ENCODE measurements around the gene ADCY9.
A peak's percentile ranks its signal among the peaks of the same experiment; 100 is the strongest.

The ADCY9 gene

GRCh38 chr16:4111748-4112696, 4.2 kb downstream of the ADCY9 start:
- no peak overlapping the region for H3K27ac Mint-ChIP-seq
- no peaks in the 10 kb centered on the region for H3K9me3 Mint-ChIP-seq
- peaks cover 47% of the 10 kb centered on the region for H3K4me1 Mint-ChIP-seq (ENCODE audit: low read depth)
- peaks cover 28% of the 10 kb centered on the region for H3K36me3 Mint-ChIP-seq (ENCODE audit: low read depth)
- peaks cover 5% of the 10 kb centered on the region for H3K27me3 Mint-ChIP-seq (ENCODE audit: low read depth)
- peak overlapping the region; percentile 51 for H3K4me3 Mint-ChIP-seq

DNA sequence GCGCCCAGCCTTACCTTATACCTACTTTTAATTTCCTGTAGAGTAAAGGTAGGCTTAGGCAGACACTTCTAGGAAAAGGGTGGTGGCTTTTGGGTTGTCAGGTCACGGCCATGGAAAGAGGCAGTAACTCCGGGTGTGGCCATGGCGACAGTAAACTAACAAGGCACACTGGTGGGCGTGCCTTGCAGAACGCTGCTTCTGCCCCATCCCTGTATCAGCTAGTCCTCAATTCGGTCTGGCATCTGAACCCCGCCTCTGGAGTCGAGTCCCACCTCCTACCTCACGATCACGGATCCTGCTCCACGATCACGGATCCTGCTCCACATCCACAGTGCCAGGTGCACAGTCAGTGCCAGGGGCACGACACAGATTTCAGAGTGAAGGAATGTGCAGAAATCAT, 5.6 kb downstream of the ADCY9 start:
- H3K27me3 Mint-ChIP-seq (ENCODE audit: low read depth): peaks cover 2% of the 10 kb centered on the region
- H3K27ac Mint-ChIP-seq: no peak overlapping the region
- H3K36me3 Mint-ChIP-seq (ENCODE audit: low read depth): peaks cover 31% of the 10 kb centered on the region
- H3K4me1 Mint-ChIP-seq (ENCODE audit: low read depth): peaks cover 45% of the 10 kb centered on the region
- H3K4me3 Mint-ChIP-seq: no peak overlapping the region
- H3K9me3 Mint-ChIP-seq: no peaks in the 10 kb centered on the region

GRCh38 chr16:4110065-4110464, 6.2 kb downstream of the ADCY9 start:
- H3K9me3 Mint-ChIP-seq: no peaks in the 10 kb centered on the region
- no peak overlapping the region for H3K4me3 Mint-ChIP-seq
- H3K27me3 Mint-ChIP-seq (ENCODE audit: low read depth): peaks cover 2% of the 10 kb centered on the region
- no peak overlapping the region for H3K27ac Mint-ChIP-seq
- H3K4me1 Mint-ChIP-seq (ENCODE audit: low read depth): peaks cover 45% of the 10 kb centered on the region
- H3K36me3 Mint-ChIP-seq (ENCODE audit: low read depth): peaks cover 31% of the 10 kb centered on the region

- H3K4me1 Mint-ChIP-seq (ENCODE audit: low read depth): peaks cover 40% of the 10 kb centered on the region
- no peaks in the 10 kb centered on the region for H3K9me3 Mint-ChIP-seq
- H3K27ac Mint-ChIP-seq: no peak overlapping the region
- peaks cover 27% of the 10 kb centered on the region for H3K36me3 Mint-ChIP-seq (ENCODE audit: low read depth)
- H3K27me3 Mint-ChIP-seq (ENCODE audit: low read depth): no peaks in the 10 kb centered on the region
- no peak overlapping the region for H3K4me3 Mint-ChIP-seq
Measured at GRCh38 chr16:4109250-4109736, 6.9 kb downstream of the ADCY9 start.

DNA sequence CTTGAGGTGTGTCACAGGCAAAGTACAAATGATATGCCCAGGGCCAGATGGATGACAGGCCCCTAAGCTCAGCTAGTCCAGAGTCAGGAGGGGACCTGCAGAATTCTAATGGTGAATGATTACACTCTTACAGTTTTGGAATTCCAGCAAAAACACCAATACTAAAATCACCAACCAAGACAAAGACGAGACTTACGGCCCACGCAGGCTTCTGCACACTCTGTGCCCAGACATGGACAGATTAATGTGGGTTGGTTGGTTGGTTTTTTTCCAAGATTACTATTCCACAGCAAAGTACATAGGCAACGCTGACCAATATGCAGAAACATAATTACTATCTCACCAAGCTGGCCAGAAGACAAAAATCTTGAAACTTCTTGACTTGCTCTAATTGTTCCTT, 9.7 kb downstream of the ADCY9 start:
- no peak overlapping the region for H3K27ac Mint-ChIP-seq
- peaks cover 21% of the 10 kb centered on the region for H3K36me3 Mint-ChIP-seq (ENCODE audit: low read depth)
- no peaks in the 10 kb centered on the region for H3K27me3 Mint-ChIP-seq (ENCODE audit: low read depth)
- no peak overlapping the region for H3K4me3 Mint-ChIP-seq
- no peaks in the 10 kb centered on the region for H3K9me3 Mint-ChIP-seq
- peaks cover 13% of the 10 kb centered on the region for H3K4me1 Mint-ChIP-seq (ENCODE audit: low read depth)

- no peak overlapping the region for H3K27ac Mint-ChIP-seq
- H3K36me3 Mint-ChIP-seq (ENCODE audit: low read depth): peaks cover 18% of the 10 kb centered on the region
- no peaks in the 10 kb centered on the region for H3K27me3 Mint-ChIP-seq (ENCODE audit: low read depth)
- H3K4me1 Mint-ChIP-seq (ENCODE audit: low read depth): peaks cover 8% of the 10 kb centered on the region
- H3K9me3 Mint-ChIP-seq: no peaks in the 10 kb centered on the region
- H3K4me3 Mint-ChIP-seq: no peak overlapping the region
Measured at GRCh38 chr16:4105848-4106247, 10.4 kb downstream of the ADCY9 start.

GRCh38 chr16:4103745-4104144, 12.5 kb downstream of the ADCY9 start:
- H3K9me3 Mint-ChIP-seq: no peaks in the 10 kb centered on the region
- H3K36me3 Mint-ChIP-seq (ENCODE audit: low read depth): peaks cover 11% of the 10 kb centered on the region
- H3K4me3 Mint-ChIP-seq: no peak overlapping the region
- H3K27ac Mint-ChIP-seq: no peak overlapping the region
- no peaks in the 10 kb centered on the region for H3K27me3 Mint-ChIP-seq (ENCODE audit: low read depth)
- no peaks in the 10 kb centered on the region for H3K4me1 Mint-ChIP-seq (ENCODE audit: low read depth)

DNA sequence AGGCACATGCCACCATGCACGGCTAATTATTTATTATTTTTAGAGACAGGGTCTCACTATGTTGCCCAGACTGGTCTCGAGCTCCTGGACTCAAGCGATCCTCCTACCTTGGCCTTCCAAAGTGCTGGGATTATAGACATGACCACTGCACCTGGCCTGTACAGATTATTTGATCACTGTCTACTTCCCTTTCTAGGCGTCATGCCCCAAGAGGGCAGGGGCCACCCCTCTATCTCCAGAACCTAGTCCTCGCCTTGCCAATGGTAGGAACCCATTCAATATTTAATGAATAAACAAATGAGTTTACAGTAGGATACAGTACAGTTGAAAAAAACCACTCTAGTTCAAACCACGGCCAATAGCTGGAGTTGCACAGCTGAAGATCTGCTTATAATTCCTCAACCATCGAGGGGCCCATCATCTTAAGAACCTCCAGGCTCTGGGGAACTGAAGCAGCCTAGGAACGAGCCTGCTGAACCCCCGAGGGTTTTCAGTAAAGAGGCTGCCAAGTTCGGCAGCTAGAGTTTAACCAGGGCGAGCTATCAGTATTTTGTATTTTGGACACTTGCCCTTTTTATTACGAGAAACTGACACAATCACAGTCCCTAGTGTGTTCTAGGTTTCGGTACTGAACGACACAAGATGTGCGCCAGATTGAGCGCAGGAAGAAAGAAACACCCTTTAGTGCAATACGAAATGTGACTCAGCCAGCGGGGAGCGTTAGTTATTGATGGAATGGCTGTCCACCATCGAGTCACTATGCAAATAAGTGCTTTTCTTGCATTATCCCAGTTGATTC, 14.6 kb downstream of the ADCY9 start:
- no peaks in the 10 kb centered on the region for H3K4me1 Mint-ChIP-seq (ENCODE audit: low read depth)
- H3K27ac Mint-ChIP-seq: no peak overlapping the region
- no peak overlapping the region for H3K4me3 Mint-ChIP-seq
- H3K27me3 Mint-ChIP-seq (ENCODE audit: low read depth): no peaks in the 10 kb centered on the region
- H3K9me3 Mint-ChIP-seq: no peaks in the 10 kb centered on the region
- peaks cover 8% of the 10 kb centered on the region for H3K36me3 Mint-ChIP-seq (ENCODE audit: low read depth)

DNA sequence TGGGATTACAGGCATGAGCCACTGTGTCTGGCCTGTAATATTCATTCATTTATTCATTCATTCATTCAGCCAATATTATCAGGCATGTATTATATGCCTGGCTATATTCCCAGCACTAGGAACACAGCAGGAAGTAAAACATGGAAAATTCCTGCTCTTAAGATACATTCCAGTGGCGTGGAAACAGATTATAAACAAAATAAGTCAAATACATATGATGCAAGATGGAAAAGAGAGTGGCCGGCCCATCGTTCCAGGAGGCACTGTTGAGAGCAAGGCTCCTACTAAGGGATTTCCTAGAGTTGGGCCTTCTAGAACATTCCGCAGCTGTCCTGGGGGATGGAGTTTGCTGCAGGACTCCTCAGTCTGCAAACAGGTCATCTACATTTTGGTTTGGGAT, 17.7 kb downstream of the ADCY9 start:
- Mint-ChIP-seq H3K9me3 (no peaks in the 10 kb centered on the region), H3K36me3 (ENCODE audit: low read depth) (peaks cover 2% of the 10 kb centered on the region), H3K4me3 (no peak overlapping the region), H3K27me3 (ENCODE audit: low read depth) (no peaks in the 10 kb centered on the region), H3K4me1 (ENCODE audit: low read depth) (no peaks in the 10 kb centered on the region), H3K27ac (no peak overlapping the region)

DNA sequence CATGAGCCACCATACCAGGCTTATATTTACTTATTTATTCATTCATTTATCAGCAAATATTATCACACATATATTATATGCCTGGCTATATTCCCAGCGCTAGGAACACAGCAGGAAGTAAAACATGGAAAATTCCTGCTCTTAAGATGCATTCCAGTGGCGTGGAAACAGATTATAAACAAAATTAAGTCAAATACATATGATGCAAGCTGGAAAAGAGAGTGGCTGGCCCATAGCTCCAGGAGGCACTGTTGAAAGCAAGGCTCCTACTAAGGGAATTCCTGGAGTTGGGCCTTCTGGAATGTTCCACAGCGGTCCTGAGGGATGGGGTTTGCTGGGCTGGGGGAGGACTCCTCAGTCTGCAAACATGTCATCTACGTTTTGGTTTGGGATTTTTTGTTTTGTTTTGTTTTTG, 18.4 kb downstream of the ADCY9 start:
- no peaks in the 10 kb centered on the region for H3K27me3 Mint-ChIP-seq (ENCODE audit: low read depth)
- H3K4me3 Mint-ChIP-seq: no peak overlapping the region
- H3K27ac Mint-ChIP-seq: no peak overlapping the region

GRCh38 chr16:4096509-4096908, 19.7 kb downstream of the ADCY9 start:
- no peak overlapping the region for H3K27ac Mint-ChIP-seq
- H3K27me3 Mint-ChIP-seq (ENCODE audit: low read depth): no peaks in the 10 kb centered on the region
- H3K36me3 Mint-ChIP-seq (ENCODE audit: low read depth): no peaks in the 10 kb centered on the region

More for the DNA sequence above, 18.4 kb downstream of the ADCY9 start:
- no peaks in the 10 kb centered on the region for H3K9me3 Mint-ChIP-seq
- no peaks in the 10 kb centered on the region for H3K36me3 Mint-ChIP-seq (ENCODE audit: low read depth)
- H3K4me1 Mint-ChIP-seq (ENCODE audit: low read depth): no peaks in the 10 kb centered on the region

GRCh38 chr16:4094127-4094773, 22.0 kb downstream of the ADCY9 start:
- H3K4me1 Mint-ChIP-seq (ENCODE audit: low read depth): peaks cover 4% of the 10 kb centered on the region
- H3K36me3 Mint-ChIP-seq (ENCODE audit: low read depth): no peaks in the 10 kb centered on the region
- no peaks in the 10 kb centered on the region for H3K27me3 Mint-ChIP-seq (ENCODE audit: low read depth)
- H3K9me3 Mint-ChIP-seq: no peaks in the 10 kb centered on the region
- no peak overlapping the region for H3K27ac Mint-ChIP-seq
- no peak overlapping the region for H3K4me3 Mint-ChIP-seq

More at GRCh38 chr16:4096509-4096908, 19.7 kb downstream of the ADCY9 start:
- Mint-ChIP-seq H3K9me3 (no peaks in the 10 kb centered on the region), H3K4me1 (ENCODE audit: low read depth) (no peaks in the 10 kb centered on the region), H3K4me3 (no peak overlapping the region)

DNA sequence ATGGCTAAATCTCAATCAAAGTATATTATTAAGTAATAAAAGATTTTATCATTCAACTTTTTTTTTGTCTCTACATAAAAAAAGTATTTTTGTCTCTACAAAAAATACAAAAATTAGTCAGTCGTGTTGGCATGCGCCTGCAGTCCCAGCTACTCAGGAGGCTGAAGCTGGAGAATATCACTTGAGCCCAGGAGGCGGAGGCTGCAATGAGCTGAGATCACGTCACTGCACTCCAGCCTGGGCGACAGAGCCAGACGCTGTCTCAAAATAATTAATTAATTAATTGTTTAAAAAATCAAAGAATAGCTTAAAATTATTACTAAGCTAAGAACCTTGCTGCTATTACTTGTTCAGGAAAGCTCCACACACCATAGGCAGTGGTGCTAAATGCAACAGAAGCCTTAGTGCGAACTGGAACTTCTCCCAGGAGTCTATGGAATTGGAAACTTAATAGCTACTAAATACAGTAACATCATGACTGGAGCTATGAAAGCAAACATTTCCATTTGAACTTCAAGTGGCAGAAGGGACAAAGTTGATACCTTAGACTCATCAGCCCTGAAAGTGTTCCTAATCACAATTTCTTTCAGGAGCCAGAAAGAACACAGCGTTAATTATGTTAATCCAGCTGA, 22.6 kb downstream of the ADCY9 start:
- Mint-ChIP-seq H3K27ac (no peak overlapping the region), H3K4me3 (no peak overlapping the region), H3K36me3 (ENCODE audit: low read depth) (no peaks in the 10 kb centered on the region), H3K27me3 (ENCODE audit: low read depth) (no peaks in the 10 kb centered on the region), H3K4me1 (ENCODE audit: low read depth) (peaks cover 4% of the 10 kb centered on the region), H3K9me3 (no peaks in the 10 kb centered on the region)
